ENCODE data around the gene CD7. TPM values are rescaled to one million over a fixed set of nuclear protein-coding genes. Genes with fewer than 3 reads are reported as not detected.

The CD7 gene
- total and polyA plus RNA-seq, 9 of the 15 experiments (the other 6 are each of a cell fraction or from before 2014, with no cell fraction given) = 0.21 to 0.35 TPM; not detected in 7

DNA sequence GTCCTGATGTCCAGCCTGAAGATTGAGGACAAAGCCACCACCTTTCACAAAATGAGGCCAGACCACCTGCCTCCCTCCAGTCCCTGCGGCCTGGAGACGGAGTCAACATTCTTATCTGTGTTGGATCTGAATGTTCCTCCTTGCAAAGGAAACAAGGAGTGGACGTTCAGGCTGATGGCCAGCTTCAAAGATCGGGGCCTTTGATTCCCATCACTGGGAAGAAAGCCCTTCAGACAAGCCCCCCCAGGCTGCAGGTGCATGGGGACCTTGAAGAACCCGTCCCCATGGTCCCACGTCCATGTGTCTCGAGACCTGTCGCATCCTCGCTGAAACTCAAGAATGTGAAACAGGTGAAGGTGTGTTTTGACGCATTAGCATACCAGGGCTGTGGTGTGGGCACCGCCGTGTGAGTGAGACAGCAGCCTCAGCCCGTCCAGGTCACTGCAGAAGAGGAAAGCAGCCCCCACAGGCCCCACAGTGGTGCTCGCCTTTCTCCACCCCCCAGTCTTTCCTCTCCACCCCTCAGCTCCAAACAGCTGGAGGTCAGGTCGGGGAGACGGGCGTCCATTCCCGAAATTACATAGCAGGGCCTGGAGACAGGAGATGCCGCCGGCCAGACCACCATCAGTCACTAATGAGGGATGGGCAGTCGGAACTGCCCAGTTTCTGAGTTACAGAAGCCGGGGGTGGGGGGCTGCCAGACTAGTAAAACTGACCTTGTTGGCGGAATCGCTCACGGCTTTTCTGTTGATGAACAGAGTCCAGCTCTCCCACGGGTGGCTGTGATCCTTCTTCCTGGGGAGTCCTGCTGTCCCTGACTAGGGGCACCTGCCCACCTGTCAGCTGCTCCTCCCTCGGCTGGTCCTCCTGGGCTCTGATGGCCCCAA is 43.0 kb downstream of the CD7 start (continued):
- TF ChIP-seq, protein P1, sequence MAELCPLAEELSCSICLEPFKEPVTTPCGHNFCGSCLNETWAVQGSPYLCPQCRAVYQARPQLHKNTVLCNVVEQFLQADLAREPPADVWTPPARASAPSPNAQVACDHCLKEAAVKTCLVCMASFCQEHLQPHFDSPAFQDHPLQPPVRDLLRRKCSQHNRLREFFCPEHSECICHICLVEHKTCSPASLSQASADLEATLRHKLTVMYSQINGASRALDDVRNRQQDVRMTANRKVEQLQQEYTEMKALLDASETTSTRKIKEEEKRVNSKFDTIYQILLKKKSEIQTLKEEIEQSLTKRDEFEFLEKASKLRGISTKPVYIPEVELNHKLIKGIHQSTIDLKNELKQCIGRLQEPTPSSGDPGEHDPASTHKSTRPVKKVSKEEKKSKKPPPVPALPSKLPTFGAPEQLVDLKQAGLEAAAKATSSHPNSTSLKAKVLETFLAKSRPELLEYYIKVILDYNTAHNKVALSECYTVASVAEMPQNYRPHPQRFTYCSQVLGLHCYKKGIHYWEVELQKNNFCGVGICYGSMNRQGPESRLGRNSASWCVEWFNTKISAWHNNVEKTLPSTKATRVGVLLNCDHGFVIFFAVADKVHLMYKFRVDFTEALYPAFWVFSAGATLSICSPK (IDR thresholded peaks at IDR 0.05; ENCODE audit: borderline replicate concordance) = no peak

DNA sequence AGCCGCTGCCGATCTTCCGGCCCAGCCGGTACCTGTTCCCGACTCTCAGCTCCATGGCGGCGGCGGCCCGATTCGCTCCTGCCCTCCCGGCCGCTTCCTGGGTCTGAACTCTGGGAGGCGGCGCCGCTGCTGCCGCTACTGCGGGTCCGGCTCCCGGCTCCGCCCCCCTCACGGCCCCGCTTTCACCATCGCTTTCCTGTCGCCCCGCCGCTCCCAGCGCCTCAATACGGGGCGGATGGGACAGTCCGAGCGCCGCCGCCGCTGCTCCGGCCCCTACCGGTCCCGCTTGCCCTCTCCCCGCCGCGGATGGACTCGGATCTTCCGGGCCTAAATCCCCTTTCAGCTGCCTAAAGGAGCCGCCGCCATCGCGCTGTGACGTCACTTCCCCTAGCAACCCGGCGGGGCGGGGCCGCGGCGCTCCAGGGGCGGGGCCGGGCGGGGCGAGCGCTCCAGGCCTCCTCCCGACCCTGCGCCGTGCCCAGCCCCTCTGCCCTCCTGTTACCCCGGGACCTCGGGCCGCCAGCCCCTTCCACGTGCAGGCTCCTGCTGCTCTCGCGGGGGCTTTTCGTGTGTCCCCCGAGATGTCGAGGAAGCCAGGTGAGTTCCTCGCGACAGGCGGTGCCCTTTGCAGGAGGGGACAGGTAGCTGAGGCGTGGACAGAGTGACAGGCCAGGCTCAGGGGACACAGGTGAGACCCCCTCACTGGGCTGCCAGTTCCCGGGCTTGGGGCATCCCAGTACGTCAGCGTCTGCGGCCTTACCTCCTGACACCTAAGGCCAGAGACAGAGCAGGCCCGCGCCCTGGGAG is 43.9 kb downstream of the CD7 start, which contains the start of gene CSNK1D:
CSNK1D (minus strand) TSS at position 374 of the 807 bp plus-strand sequence; CDS start at position 55, 319 bp downstream.
- H3K79me2 ChIP-seq (ENCODE audit: control insufficient read depth, insufficient read depth, low read length) = peaks cover 50% of the 10 kb centered on the region
- POLR2A ChIA-PET = interaction anchor here (0.6 to 5.6 kb wide), 6 partner anchors 9 to 245 kb away, joined by 3 to 37 read pairs (median 5); no protein-coding TSS in a partner anchor
- peaks cover 10% of the 10 kb centered on the region for H3K9me1 ChIP-seq (ENCODE audit: control insufficient read depth, insufficient read depth, low read length)
- H3K4me3 ChIP-seq = peak within 1 kb of the TSS; percentile 96
- H3K4me1 ChIP-seq (replicated peaks in 1 of 2; ENCODE audit: control insufficient read depth in 2 of 2, insufficient read depth in 2 of 2, low read length in 2 of 2) = peaks cover 34 to 70% of the 10 kb centered on the region in 2 experiments
- ATAC-seq = peak; percentile 89
- H3K27ac ChIP-seq (ENCODE audit: extremely low read depth, low read depth, low read length) = peak within 1 kb of the TSS; percentile 98
- H3K4me2 ChIP-seq (ENCODE audit: insufficient read depth, low read length) = peak within 1 kb of the TSS; percentile 87
- in situ Hi-C loops (cut with MboI) = no loop called here
- DNase-seq (ENCODE audit: extremely low read depth in 1 of 4, low spot score in 3 of 4) = peak; percentile 92 to 95 (median 94)
- H2AFZ ChIP-seq (ENCODE audit: low read depth, low read length) = peak within 1 kb of the TSS; percentile 94
- peak within 1 kb of the TSS; percentile 84 to 97 for H3K9ac ChIP-seq (ENCODE audit: insufficient read depth in 1 of 2, low read depth in 2 of 2, low read length in 2 of 2)
- BruUV-seq (replicated peaks) = no TSS peak
- CTCF ChIA-PET (ENCODE audit: low intra/inter-chr PET ratio) = interaction anchor here (0.6 kb wide), 1 partner anchor 17 kb away, joined by 3 read pairs; no protein-coding TSS in a partner anchor
- peaks cover 38% of the 10 kb centered on the region for H4K20me1 ChIP-seq (replicated peaks; ENCODE audit: control insufficient read depth, insufficient read depth, low read length)
- 10% methylated on average over 47 of the region's 80 CpGs for WGBS (ENCODE audit: insufficient coverage, low coverage, missing lambda C conversion rate)
- no peaks in the 10 kb centered on the region for H3K27me3 ChIP-seq (ENCODE audit: control insufficient read depth in 2 of 2, insufficient read depth in 2 of 2, low read length in 2 of 2)
- peaks cover 40% of the 10 kb centered on the region for H3K36me3 ChIP-seq (ENCODE audit: control insufficient read depth, insufficient read depth, low read length)
- FAIRE-seq = peak; percentile 11
- intact Hi-C loops (cut with micrococcal nuclease) = no loop called here
- no peaks in the 10 kb centered on the region for H3K9me3 ChIP-seq (replicated peaks; ENCODE audit: control insufficient read depth, insufficient read depth, low read depth, low read length)
- TF ChIP-seq MTA3 (IDR thresholded peaks at IDR 0.05; ENCODE audit: borderline replicate concordance) (peak; percentile 72; the same call in 1 of the 2 replicates), MBD2 (IDR thresholded peaks at IDR 0.05; ENCODE audit: borderline replicate concordance, low read depth) (peak; percentile 28; the same call in 1 of the 2 replicates), TEAD1 (CRISPR knock-in tag; IDR thresholded peaks at IDR 0.05) (peak in 1 of 2 experiments; percentile 53; a peak in 1 of 4 replicates), CBFA2T2 (conservative IDR thresholded peaks at IDR 0.05) (no peak), KHSRP (IDR thresholded peaks at IDR 0.05) (peak; percentile 37; the same call in 1 of the 2 replicates), HLTF (IDR thresholded peaks at IDR 0.05) (peak; percentile 31; the same call in 1 of the 2 replicates), DACH1 (IDR thresholded peaks at IDR 0.05; ENCODE audit: partially characterized antibody) (peak; percentile 44), SRF (CRISPR knock-in tag; IDR thresholded peaks at IDR 0.05) (no peak), FIP1L1 (IDR thresholded peaks at IDR 0.05; ENCODE audit: low read depth, low read length, poor library complexity, severe bottlenecking) (peak; percentile 37), ZNF121 (CRISPR knock-in tag; conservative IDR thresholded peaks at IDR 0.05) (no peak), POLR3A (IDR thresholded peaks at IDR 0.05; ENCODE audit: borderline replicate concordance, extremely low read depth, insufficient read depth, insufficient read length) (no peak), MTA1 (IDR thresholded peaks at IDR 0.05; ENCODE audit: borderline replicate concordance) (no peak), RBM22 (IDR thresholded peaks at IDR 0.05; ENCODE audit: low read depth, low read length, poor library complexity, severe bottlenecking) (peak; percentile 98), FOXA1 (IDR thresholded peaks at IDR 0.05; ENCODE audit: borderline replicate concordance) (no peak)
- TF ChIP-seq, protein P2, sequence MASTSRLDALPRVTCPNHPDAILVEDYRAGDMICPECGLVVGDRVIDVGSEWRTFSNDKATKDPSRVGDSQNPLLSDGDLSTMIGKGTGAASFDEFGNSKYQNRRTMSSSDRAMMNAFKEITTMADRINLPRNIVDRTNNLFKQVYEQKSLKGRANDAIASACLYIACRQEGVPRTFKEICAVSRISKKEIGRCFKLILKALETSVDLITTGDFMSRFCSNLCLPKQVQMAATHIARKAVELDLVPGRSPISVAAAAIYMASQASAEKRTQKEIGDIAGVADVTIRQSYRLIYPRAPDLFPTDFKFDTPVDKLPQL (IDR thresholded peaks at IDR 0.05; ENCODE audit: extremely low read depth, insufficient read length) = no peak

All from K562 (cell line).